Stimulated activated naive CD8-positive, alpha-beta T cell treated with anti-CD3 and anti-CD28 coated beads, Interleukin-15, amount 100 ng/mL, for 72 hours (primary cell): ENCODE results near the gene CFAP99.

Experiments
- ATAC-seq: fragments of 150-1000 bp; cut with Tn5 transposase; 2 replicates; pipeline ENCODE4 v1.10.0; 2021; ENCODE audit warnings: mild to moderate bottlenecking, moderate library complexity
- DNase-seq, 2 donors: peaks; one replicate each; pipeline ENCODE4 v3.0.0; 2021 to 2022
- H3K27ac Mint-ChIP-seq, 2 donors: one replicate each; pipeline ENCODE4 v1.8.0; 2022; ENCODE audit warnings: mild to moderate bottlenecking in 2 of 2, mixed read lengths in 2 of 2, moderate library complexity in 2 of 2
- H3K27me3 Mint-ChIP-seq: one replicate; pipeline ENCODE4 v1.8.0; 2022; ENCODE audit warnings: mixed read lengths
- H3K4me1 Mint-ChIP-seq: one replicate; pipeline ENCODE4 v1.8.0; 2022; ENCODE audit warnings: mild to moderate bottlenecking, mixed read lengths
- H3K4me3 Mint-ChIP-seq, 2 donors: one replicate each; pipeline ENCODE4 v1.8.0; 2022; ENCODE audit warnings: mild to moderate bottlenecking in 2 of 2, mixed read lengths in 2 of 2, moderate library complexity in 1 of 2
- H3K9me3 Mint-ChIP-seq, 2 donors: one replicate each; pipeline ENCODE4 v1.8.0; 2022; ENCODE audit warnings: mixed read lengths in 2 of 2

The CFAP99 gene

DNA sequence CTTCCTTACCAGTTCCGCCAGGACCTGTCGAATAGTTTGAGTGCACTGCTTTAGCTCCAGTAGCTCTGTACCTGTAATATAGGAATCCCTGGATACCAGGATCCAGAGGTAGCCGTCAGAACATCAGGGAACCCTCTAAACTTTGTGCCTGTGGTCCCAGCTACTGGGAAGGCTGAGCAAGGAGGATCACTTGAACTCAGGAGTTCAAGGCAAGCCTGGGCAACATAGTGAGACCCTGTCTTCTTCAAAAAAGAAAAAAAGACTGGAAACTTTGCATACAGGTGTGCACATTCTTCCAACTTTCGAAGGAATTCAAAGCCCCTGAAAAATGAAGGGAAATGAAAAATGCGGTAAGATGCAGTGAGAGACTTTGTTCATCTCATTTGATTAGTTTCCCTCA, 85.1 kb downstream of the CFAP99 start:
- H3K4me1 Mint-ChIP-seq, result peaks cover 22% of the 10 kb centered on the region
- no peak for ATAC-seq
- DNase-seq, result no peak
- no peaks in the 10 kb centered on the region for H3K27me3 Mint-ChIP-seq
- H3K4me3 Mint-ChIP-seq, result no peak overlapping the region
- H3K9me3 Mint-ChIP-seq, result no peaks in the 10 kb centered on the region
- no peak overlapping the region for H3K27ac Mint-ChIP-seq

DNA sequence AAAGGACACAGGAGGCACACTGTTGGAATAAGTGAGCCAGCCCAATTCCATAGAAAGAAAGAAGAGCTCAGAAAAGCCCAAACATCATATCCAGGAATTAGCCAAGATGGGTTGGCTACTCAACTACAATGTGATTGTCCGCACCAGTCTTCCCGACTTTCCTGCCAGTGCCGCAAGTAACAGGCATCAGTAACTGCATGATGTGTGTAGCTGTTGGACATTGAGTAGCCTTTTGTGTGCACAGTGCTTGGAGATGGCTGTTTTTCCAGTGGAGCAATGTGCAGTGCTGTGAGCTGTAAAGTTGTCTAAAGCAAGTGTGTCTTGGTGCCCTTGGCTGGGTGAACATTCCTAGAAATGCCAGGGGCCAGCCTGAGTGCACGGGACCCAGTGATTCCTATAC, 88.5 kb downstream of the CFAP99 start:
- DNase-seq, result no peak
- no peak for ATAC-seq
- no peaks in the 10 kb centered on the region for H3K27me3 Mint-ChIP-seq
- peak overlapping the region in 1 of 2 donors; percentile 67 for H3K27ac Mint-ChIP-seq
- H3K9me3 Mint-ChIP-seq, result no peaks in the 10 kb centered on the region
- H3K4me1 Mint-ChIP-seq, result peaks cover 7% of the 10 kb centered on the region
- no peak overlapping the region for H3K4me3 Mint-ChIP-seq

DNA sequence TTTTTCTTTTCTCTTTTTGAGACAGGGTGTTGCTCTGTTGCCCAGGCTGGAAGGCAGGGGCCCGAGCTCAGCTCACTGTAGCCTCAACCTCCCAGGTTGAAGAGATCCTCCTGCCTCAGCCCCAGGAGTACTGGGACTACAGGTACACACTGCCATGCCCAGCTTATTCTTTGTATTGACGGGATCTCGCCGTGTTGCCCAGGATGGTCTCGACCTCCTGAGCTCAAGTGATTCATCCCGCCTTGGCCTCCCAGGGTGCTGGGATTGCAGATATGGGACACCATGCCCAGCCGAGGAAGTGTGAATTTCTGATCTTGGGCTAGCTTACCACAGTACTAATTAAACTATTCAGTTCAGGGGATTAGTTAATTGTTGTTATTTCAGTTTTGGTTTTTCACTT, 89.1 kb downstream of the CFAP99 start:
- Mint-ChIP-seq H3K4me3 (no peak overlapping the region), H3K27ac (no peak overlapping the region), H3K27me3 (no peaks in the 10 kb centered on the region), H3K4me1 (peaks cover 7% of the 10 kb centered on the region), H3K9me3 (no peaks in the 10 kb centered on the region)
- DNase-seq (no peak), ATAC-seq (no peak)

DNA sequence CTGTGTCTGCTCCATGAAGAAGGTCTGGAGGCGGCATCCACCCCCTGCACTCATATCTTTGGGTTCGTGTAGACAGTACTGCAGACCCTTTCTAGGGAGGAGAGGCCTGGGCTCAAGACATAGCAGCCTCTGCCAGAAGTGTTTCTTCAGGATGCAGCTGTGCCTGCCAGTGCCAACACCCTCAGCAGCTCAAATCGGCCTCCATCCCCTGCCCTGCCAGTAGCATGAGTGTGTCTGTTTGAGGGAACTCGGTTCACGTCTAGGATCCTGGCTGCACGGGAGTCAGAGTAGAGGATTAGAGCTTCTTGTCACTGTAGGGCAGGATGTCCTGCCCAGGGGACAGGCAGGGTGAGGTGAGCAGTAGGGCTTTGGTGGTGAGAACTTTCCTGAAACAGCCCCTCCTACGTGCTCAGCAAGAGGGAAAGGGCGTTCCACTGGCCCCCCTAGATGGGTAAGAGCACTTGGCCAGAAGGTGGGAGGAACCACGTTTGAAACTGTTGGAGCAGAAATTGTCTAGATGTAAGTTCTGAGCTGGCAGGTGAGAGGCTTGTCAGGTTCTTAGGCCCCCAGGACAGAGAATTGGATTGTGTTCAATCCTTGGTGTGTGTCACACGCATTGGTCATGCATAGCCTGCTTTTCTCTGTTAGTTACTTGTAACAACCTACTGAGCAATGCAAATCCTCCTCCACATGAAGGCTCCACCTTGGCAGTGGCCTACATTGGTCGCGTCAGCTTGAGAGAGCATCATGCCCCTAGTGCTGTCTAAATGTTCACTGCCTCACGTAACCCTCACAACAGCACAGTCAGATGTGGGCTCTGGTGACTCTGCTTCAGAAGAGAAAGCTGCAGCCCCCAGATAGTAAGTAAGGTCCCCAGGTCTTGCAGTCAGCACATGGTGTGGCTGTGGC, 91.8 kb downstream of the CFAP99 start:
- ATAC-seq, result no peak
- Mint-ChIP-seq H3K27me3 (no peaks in the 10 kb centered on the region), H3K4me1 (peaks cover 7% of the 10 kb centered on the region), H3K4me3 (no peak overlapping the region), H3K27ac (peak overlapping the region; percentile 8 to 64), H3K9me3 (no peaks in the 10 kb centered on the region)
- DNase-seq, result no peak

DNA sequence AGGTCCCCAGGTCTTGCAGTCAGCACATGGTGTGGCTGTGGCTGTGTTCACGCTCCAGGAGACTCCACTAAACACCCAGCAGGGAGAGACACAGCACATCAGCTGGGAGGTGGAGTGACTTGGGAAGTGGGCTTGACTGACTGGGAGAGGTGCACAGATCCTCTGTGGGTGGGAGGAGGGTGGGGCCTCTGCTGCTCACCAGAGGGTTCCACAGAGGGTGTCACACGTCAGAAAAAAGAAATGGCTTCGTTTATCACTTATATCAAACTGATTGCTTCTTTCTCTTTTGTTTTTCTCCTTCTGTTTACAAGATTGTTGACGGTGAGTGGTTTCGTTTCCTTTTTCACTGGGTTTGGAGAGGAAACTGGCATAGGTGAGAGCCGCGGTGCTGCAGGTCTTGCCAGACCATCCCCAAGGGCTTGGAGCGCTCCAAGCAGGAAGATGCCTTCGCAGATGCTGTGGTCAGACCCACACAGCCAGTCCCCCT, 92.9 kb downstream of the CFAP99 start:
- no peaks in the 10 kb centered on the region for H3K27me3 Mint-ChIP-seq
- H3K4me3 Mint-ChIP-seq, result no peak overlapping the region
- H3K4me1 Mint-ChIP-seq, result peaks cover under 1% of the 10 kb centered on the region
- no peak overlapping the region for H3K27ac Mint-ChIP-seq
- no peaks in the 10 kb centered on the region for H3K9me3 Mint-ChIP-seq
- ATAC-seq (no peak), DNase-seq (no peak)
